Measurements from ENCODE around the gene INSRR.

DNA sequence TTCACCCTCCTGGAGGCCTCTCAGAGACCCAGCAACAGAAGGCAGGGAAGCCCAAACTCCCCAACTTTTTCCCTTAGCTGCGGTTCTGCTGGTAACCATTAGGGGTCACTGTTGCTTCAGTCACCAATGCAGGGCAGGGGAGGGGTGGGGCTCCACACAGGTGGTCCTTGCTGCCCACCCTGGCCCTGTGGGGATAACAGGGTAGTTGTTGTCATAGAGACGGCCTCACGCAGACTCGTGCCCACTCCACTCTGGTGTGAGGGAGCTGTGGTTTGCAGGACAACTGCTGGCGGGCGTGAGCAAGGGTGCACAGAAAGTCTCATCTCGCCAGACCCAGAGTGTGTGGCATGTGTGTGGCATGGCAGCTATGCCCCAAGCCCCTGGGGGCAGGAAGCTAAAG lies 19.9 kb downstream of the INSRR start:
- TF ChIP-seq POLR2AphosphoS5 (IDR thresholded peaks at IDR 0.05; ENCODE audit: low read depth, low read length) (no peak), SIN3A (IDR thresholded peaks at IDR 0.05; ENCODE audit: borderline replicate concordance, insufficient read depth, low read length) (no peak), TAF1 (IDR thresholded peaks at IDR 0.05; ENCODE audit: borderline replicate concordance, insufficient read depth, low read length) (no peak)
- TF ChIP-seq, protein P1, sequence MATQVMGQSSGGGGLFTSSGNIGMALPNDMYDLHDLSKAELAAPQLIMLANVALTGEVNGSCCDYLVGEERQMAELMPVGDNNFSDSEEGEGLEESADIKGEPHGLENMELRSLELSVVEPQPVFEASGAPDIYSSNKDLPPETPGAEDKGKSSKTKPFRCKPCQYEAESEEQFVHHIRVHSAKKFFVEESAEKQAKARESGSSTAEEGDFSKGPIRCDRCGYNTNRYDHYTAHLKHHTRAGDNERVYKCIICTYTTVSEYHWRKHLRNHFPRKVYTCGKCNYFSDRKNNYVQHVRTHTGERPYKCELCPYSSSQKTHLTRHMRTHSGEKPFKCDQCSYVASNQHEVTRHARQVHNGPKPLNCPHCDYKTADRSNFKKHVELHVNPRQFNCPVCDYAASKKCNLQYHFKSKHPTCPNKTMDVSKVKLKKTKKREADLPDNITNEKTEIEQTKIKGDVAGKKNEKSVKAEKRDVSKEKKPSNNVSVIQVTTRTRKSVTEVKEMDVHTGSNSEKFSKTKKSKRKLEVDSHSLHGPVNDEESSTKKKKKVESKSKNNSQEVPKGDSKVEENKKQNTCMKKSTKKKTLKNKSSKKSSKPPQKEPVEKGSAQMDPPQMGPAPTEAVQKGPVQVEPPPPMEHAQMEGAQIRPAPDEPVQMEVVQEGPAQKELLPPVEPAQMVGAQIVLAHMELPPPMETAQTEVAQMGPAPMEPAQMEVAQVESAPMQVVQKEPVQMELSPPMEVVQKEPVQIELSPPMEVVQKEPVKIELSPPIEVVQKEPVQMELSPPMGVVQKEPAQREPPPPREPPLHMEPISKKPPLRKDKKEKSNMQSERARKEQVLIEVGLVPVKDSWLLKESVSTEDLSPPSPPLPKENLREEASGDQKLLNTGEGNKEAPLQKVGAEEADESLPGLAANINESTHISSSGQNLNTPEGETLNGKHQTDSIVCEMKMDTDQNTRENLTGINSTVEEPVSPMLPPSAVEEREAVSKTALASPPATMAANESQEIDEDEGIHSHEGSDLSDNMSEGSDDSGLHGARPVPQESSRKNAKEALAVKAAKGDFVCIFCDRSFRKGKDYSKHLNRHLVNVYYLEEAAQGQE (IDR thresholded peaks at IDR 0.05; ENCODE audit: insufficient read depth in 1 of 2, low read depth in 2 of 2, low read length in 2 of 2), result no peak

Measured in PFSK-1 (cell line).